HEK293 (cell line): ENCODE results near the gene PDZRN3.

Experiments used
- GLIS2 ChIP-seq: fragments of 450-650 bp; formaldehyde crosslinking; IDR thresholded peaks from 2 replicates; pipeline ENCODE4 v1.5.1; 2016; ENCODE audit warnings: missing biosample characterization, missing genetic modification characterization
- HOXD13 ChIP-seq: sonication (generic); formaldehyde crosslinking; IDR thresholded peaks from 2 replicates; pipeline ENCODE4 v1.8.0; 2022; ENCODE audit warnings: missing genetic modification reagents, borderline replicate concordance
- REPIN1 ChIP-seq: fragments of 450-650 bp; formaldehyde crosslinking; IDR thresholded peaks from 2 replicates; pipeline ENCODE4 v1.5.1; 2017; ENCODE audit warnings: missing biosample characterization, missing genetic modification characterization, low read depth
- ZBTB8A ChIP-seq: fragments of 450-650 bp; formaldehyde crosslinking; IDR thresholded peaks from 2 replicates; pipeline ENCODE4 v1.5.1; 2016; ENCODE audit warnings: missing biosample characterization, missing genetic modification characterization
- ZFP41 ChIP-seq: fragments of 450-650 bp; formaldehyde crosslinking; IDR thresholded peaks from 2 replicates; pipeline ENCODE4 v1.5.1; 2016; ENCODE audit warnings: missing biosample characterization, missing genetic modification characterization, borderline replicate concordance
- ZNF155 ChIP-seq: fragments of 450-650 bp; formaldehyde crosslinking; IDR thresholded peaks from 2 replicates; pipeline ENCODE4 v1.5.1; 2016; ENCODE audit warnings: missing biosample characterization, missing genetic modification characterization
- ZNF24 ChIP-seq: fragments of 450-650 bp; formaldehyde crosslinking; IDR thresholded peaks from 2 replicates; pipeline ENCODE4 v1.5.1; 2016; ENCODE audit warnings: missing biosample characterization, missing genetic modification characterization
- ZNF529 ChIP-seq: fragments of 450-650 bp; formaldehyde crosslinking; IDR thresholded peaks from 2 replicates; pipeline ENCODE4 v1.5.1; 2017; ENCODE audit warnings: missing genetic modification characterization, missing biosample characterization; ENCODE audit not compliant: insufficient replicate concordance
- ZNF548 ChIP-seq: fragments of 450-650 bp; formaldehyde crosslinking; IDR thresholded peaks from 2 replicates; pipeline ENCODE4 v1.5.1; 2016; ENCODE audit warnings: missing biosample characterization, missing genetic modification characterization
- ZNF677 ChIP-seq: fragments of 450-650 bp; IDR thresholded peaks from 2 replicates; pipeline ENCODE4 v1.5.0; 2018; ENCODE audit warnings: missing biosample characterization, mild to moderate bottlenecking, missing genetic modification characterization, moderate library complexity
- TF ChIP-seq, protein P1 (sequence below): fragments of 450-650 bp; formaldehyde crosslinking; IDR thresholded peaks from 2 replicates; pipeline ENCODE4 v1.5.1; 2016; ENCODE audit warnings: missing biosample characterization, missing genetic modification characterization
- TF ChIP-seq, protein P2 (sequence below): fragments of 450-650 bp; formaldehyde crosslinking; IDR thresholded peaks from 2 replicates; pipeline ENCODE4 v1.5.1; 2016; ENCODE audit warnings: missing biosample characterization, missing genetic modification characterization
- TF ChIP-seq, protein P3 (sequence below): fragments of 450-650 bp; formaldehyde crosslinking; IDR thresholded peaks from 2 replicates; pipeline ENCODE4 v1.5.1; 2016; ENCODE audit warnings: missing biosample characterization, missing genetic modification characterization, low read depth

DNA sequence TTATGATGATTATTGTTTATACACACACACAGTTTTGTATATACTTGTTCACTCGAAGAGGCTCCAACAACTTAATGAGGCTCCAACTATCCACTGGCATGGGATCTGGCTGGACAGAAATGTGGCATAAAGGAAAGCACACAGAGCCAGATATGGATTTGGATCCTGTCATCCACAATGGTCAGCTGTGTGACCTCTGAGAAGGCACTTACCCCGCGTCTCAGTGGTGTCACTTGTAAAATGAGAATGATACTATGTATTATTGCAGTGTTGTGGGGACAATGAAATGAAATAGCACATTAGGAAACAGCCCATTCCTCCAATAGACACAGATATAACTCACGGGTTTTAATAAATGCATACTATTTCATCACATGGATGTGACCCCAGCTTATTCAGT is 42.2 kb downstream of the PDZRN3 start:
- TF ChIP-seq ZNF24 (tag by site-specific recombination) (no peak), ZBTB8A (tag by site-specific recombination) (no peak), HOXD13 (no peak), ZFP41 (no peak), ZNF548 (tag by site-specific recombination) (no peak), REPIN1 (tag by site-specific recombination) (no peak), ZNF529 (tag by site-specific recombination) (no peak), GLIS2 (tag by site-specific recombination) (no peak), ZNF155 (tag by site-specific recombination) (no peak), ZNF677 (tag by site-specific recombination) (no peak)
- TF ChIP-seq, protein P1, sequence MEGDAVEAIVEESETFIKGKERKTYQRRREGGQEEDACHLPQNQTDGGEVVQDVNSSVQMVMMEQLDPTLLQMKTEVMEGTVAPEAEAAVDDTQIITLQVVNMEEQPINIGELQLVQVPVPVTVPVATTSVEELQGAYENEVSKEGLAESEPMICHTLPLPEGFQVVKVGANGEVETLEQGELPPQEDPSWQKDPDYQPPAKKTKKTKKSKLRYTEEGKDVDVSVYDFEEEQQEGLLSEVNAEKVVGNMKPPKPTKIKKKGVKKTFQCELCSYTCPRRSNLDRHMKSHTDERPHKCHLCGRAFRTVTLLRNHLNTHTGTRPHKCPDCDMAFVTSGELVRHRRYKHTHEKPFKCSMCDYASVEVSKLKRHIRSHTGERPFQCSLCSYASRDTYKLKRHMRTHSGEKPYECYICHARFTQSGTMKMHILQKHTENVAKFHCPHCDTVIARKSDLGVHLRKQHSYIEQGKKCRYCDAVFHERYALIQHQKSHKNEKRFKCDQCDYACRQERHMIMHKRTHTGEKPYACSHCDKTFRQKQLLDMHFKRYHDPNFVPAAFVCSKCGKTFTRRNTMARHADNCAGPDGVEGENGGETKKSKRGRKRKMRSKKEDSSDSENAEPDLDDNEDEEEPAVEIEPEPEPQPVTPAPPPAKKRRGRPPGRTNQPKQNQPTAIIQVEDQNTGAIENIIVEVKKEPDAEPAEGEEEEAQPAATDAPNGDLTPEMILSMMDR (tag by site-specific recombination), result no peak
- TF ChIP-seq, protein P2, sequence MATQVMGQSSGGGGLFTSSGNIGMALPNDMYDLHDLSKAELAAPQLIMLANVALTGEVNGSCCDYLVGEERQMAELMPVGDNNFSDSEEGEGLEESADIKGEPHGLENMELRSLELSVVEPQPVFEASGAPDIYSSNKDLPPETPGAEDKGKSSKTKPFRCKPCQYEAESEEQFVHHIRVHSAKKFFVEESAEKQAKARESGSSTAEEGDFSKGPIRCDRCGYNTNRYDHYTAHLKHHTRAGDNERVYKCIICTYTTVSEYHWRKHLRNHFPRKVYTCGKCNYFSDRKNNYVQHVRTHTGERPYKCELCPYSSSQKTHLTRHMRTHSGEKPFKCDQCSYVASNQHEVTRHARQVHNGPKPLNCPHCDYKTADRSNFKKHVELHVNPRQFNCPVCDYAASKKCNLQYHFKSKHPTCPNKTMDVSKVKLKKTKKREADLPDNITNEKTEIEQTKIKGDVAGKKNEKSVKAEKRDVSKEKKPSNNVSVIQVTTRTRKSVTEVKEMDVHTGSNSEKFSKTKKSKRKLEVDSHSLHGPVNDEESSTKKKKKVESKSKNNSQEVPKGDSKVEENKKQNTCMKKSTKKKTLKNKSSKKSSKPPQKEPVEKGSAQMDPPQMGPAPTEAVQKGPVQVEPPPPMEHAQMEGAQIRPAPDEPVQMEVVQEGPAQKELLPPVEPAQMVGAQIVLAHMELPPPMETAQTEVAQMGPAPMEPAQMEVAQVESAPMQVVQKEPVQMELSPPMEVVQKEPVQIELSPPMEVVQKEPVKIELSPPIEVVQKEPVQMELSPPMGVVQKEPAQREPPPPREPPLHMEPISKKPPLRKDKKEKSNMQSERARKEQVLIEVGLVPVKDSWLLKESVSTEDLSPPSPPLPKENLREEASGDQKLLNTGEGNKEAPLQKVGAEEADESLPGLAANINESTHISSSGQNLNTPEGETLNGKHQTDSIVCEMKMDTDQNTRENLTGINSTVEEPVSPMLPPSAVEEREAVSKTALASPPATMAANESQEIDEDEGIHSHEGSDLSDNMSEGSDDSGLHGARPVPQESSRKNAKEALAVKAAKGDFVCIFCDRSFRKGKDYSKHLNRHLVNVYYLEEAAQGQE, result no peak
- TF ChIP-seq, protein P3, sequence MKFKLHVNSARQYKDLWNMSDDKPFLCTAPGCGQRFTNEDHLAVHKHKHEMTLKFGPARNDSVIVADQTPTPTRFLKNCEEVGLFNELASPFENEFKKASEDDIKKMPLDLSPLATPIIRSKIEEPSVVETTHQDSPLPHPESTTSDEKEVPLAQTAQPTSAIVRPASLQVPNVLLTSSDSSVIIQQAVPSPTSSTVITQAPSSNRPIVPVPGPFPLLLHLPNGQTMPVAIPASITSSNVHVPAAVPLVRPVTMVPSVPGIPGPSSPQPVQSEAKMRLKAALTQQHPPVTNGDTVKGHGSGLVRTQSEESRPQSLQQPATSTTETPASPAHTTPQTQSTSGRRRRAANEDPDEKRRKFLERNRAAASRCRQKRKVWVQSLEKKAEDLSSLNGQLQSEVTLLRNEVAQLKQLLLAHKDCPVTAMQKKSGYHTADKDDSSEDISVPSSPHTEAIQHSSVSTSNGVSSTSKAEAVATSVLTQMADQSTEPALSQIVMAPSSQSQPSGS (tag by site-specific recombination), result no peak
